ENCODE data around the gene PAPSS1. TPM values are rescaled to one million over a fixed set of nuclear protein-coding genes. Genes with fewer than 3 reads are reported as not detected.

The PAPSS1 gene
- polyA plus RNA-seq, 1 of the 3 experiments (the other 2 are of a cell fraction), result 70.1 TPM

- no peak for DNase-seq
- Histone ChIP-seq H3K27ac (ENCODE audit: low read depth in 2 of 2, low read length in 1 of 2) (no peak overlapping the region), H3K9ac (no peak overlapping the region), H3K9me2 (no peaks in the 10 kb centered on the region), H3F3A (replicated peaks; ENCODE audit: insufficient read depth) (no peaks in the 10 kb centered on the region), H3K4me1 (ENCODE audit: control insufficient read depth in 1 of 2, insufficient read depth in 2 of 2, low read depth in 1 of 2, low read length in 1 of 2) (no peaks in the 10 kb centered on the region), H3K4me2 (no peak overlapping the region), H3K27me3 (ENCODE audit: insufficient read depth) (no peaks in the 10 kb centered on the region), H3K9me3 (peaks cover 14% of the 10 kb centered on the region), H3K36me3 (replicated peaks in 1 of 2; ENCODE audit: control insufficient read depth in 1 of 2, insufficient read depth in 2 of 2, low read length in 1 of 2) (no peaks in the 10 kb centered on the region), H3K4me3 (ENCODE audit: low read depth in 2 of 2, low read length in 1 of 2) (no peak overlapping the region), H3K79me2 (ENCODE audit: insufficient read depth) (no peaks in the 10 kb centered on the region), H2AFZ (ENCODE audit: low read depth) (no peak overlapping the region), H4K20me1 (ENCODE audit: insufficient read depth) (no peaks in the 10 kb centered on the region)
- POLR2A ChIA-PET, result no interaction called here
- CTCF ChIA-PET, result no interaction called here
- TF ChIP-seq RAD21 (IDR thresholded peaks at IDR 0.05; ENCODE audit: low read length) (no peak), JUND (IDR thresholded peaks at IDR 0.05) (no peak), RXRA (IDR thresholded peaks at IDR 0.05; ENCODE audit: borderline replicate concordance, low read depth) (no peak), CTCF (IDR thresholded peaks at IDR 0.05) (no peak), TEAD4 (IDR thresholded peaks at IDR 0.05; ENCODE audit: borderline replicate concordance, insufficient read depth) (no peak), MAX (IDR thresholded peaks at IDR 0.05; ENCODE audit: low read depth) (no peak), EP300 (IDR thresholded peaks at IDR 0.05; ENCODE audit: borderline replicate concordance in 1 of 2, low read depth in 1 of 2, low read length in 1 of 2) (no peak), TCF12 (IDR thresholded peaks at IDR 0.05) (no peak), ZBTB33 (IDR thresholded peaks at IDR 0.05; ENCODE audit: borderline replicate concordance, low read depth) (no peak), RFX5 (IDR thresholded peaks at IDR 0.05; ENCODE audit: low read length) (no peak), MXI1 (IDR thresholded peaks at IDR 0.05; ENCODE audit: low read depth, low read length) (no peak), FOSL2 (IDR thresholded peaks at IDR 0.05; ENCODE audit: borderline replicate concordance, low read depth) (no peak), SMC3 (IDR thresholded peaks at IDR 0.05; ENCODE audit: low read depth, low read length) (no peak), SIN3A (IDR thresholded peaks at IDR 0.05; ENCODE audit: borderline replicate concordance, low read depth, low read length) (no peak), NFIC (IDR thresholded peaks at IDR 0.05; ENCODE audit: borderline replicate concordance) (no peak), FOXJ3 (CRISPR knock-in tag; IDR thresholded peaks at IDR 0.05) (no peak)
- TF ChIP-seq, protein P1, sequence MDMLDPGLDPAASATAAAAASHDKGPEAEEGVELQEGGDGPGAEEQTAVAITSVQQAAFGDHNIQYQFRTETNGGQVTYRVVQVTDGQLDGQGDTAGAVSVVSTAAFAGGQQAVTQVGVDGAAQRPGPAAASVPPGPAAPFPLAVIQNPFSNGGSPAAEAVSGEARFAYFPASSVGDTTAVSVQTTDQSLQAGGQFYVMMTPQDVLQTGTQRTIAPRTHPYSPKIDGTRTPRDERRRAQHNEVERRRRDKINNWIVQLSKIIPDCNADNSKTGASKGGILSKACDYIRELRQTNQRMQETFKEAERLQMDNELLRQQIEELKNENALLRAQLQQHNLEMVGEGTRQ (IDR thresholded peaks at IDR 0.05; ENCODE audit: borderline replicate concordance, low read depth, low read length), result no peak
- TF ChIP-seq, protein P2, sequence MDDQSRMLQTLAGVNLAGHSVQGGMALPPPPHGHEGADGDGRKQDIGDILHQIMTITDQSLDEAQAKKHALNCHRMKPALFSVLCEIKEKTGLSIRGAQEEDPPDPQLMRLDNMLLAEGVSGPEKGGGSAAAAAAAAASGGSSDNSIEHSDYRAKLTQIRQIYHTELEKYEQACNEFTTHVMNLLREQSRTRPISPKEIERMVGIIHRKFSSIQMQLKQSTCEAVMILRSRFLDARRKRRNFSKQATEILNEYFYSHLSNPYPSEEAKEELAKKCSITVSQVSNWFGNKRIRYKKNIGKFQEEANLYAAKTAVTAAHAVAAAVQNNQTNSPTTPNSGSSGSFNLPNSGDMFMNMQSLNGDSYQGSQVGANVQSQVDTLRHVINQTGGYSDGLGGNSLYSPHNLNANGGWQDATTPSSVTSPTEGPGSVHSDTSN (IDR thresholded peaks at IDR 0.05), result no peak
- WGBS (ENCODE audit: low lambda C conversion rate), result 31% methylated on average over 1 of the region's 1 CpG
Observed at GRCh38 chr4:107593230-107593629, 126.8 kb downstream of the PAPSS1 start.

Measured in SK-N-SH (cell line).